ENCODE measurements around the gene CNOT6L.

- TF ChIP-seq CTCF (IDR thresholded peaks at IDR 0.05) (no peak), JUND (IDR thresholded peaks at IDR 0.05) (no peak), SMC3 (IDR thresholded peaks at IDR 0.05; ENCODE audit: low read depth, low read length) (no peak), MEF2A (IDR thresholded peaks at IDR 0.05; ENCODE audit: borderline replicate concordance, low read depth) (no peak), REST (IDR thresholded peaks at IDR 0.05; ENCODE audit: low read depth, low read length) (no peak)
Measured at GRCh38 chr4:77740480-77740879, 78.7 kb downstream of the CNOT6L start.
